COR-L47 (cell line): ENCODE data around the gene ACTRT2.

Source experiments
- DNase-seq: peaks from one replicate; lab custom pipeline; 2025; lab: John Stamatoyannopoulos, UW

The ACTRT2 gene

GRCh38 chr1:3018576-3018975 lies 2.7 kb upstream of the ACTRT2 start:
- no peak for DNase-seq

- DNase-seq: no peak
Measured at GRCh38 chr1:3019007-3019515, 2.2 kb upstream of the ACTRT2 start.

GRCh38 chr1:3019516-3020051 lies 1.7 kb upstream of the ACTRT2 start:
- DNase-seq: no peak

- no peak for DNase-seq
Measured at GRCh38 chr1:3020263-3020909, 881 bp upstream of the ACTRT2 start.

- no peak for DNase-seq
Measured at GRCh38 chr1:3021801-3022401, 634 bp downstream of the ACTRT2 start.

GRCh38 chr1:3022511-3022973 lies 1.3 kb downstream of the ACTRT2 start:
- DNase-seq: no peak

- no peak for DNase-seq
Measured at GRCh38 chr1:3022976-3023375, 1.7 kb downstream of the ACTRT2 start.

- DNase-seq: no peak
Measured at GRCh38 chr1:3024019-3024418, 2.8 kb downstream of the ACTRT2 start.

- DNase-seq: no peak
Measured at GRCh38 chr1:3024588-3024987, 3.3 kb downstream of the ACTRT2 start.

GRCh38 chr1:3026124-3026523 lies 4.9 kb downstream of the ACTRT2 start:
- DNase-seq: no peak

GRCh38 chr1:3026581-3027391 lies 5.5 kb downstream of the ACTRT2 start:
- DNase-seq: no peak

- DNase-seq: no peak
Measured at GRCh38 chr1:3027611-3028371, 6.5 kb downstream of the ACTRT2 start.

GRCh38 chr1:3028531-3029282 lies 7.4 kb downstream of the ACTRT2 start:
- no peak for DNase-seq

- DNase-seq: no peak
Measured at GRCh38 chr1:3029481-3029961, 8.3 kb downstream of the ACTRT2 start.

GRCh38 chr1:3029991-3030662 lies 8.9 kb downstream of the ACTRT2 start:
- DNase-seq: no peak

- no peak for DNase-seq
Measured at GRCh38 chr1:3030663-3031381, 9.6 kb downstream of the ACTRT2 start.

GRCh38 chr1:3031401-3032221 lies 10.3 kb downstream of the ACTRT2 start:
- no peak for DNase-seq

- DNase-seq: no peak
Measured at GRCh38 chr1:3032371-3033039, 11.2 kb downstream of the ACTRT2 start.
